ENCODE measurements around the gene VAMP3.

DNA sequence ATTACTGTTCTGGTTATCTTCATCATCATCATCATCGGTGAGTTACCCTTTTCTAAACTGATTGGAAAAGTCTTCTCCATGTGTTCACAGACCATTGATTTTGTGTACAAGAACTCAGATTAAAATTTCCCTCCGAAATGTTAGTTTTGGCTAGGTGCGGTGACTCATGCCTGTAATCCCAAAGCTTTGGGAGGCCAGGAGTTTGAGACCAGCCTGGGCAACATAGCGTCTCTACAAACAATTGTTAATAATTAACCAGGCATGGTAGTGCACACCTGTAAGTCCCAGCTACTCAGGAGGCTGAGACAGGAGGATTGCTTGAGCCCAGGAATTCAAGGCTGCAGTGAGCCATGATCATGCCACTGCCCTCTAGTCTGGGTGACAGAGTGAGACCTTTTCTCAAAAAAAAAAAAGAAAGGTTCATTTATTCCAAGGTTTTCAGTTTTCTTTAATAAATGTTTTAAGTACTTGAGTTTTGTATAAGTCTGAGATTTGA is 7.1 kb downstream of the VAMP3 start:
- TF ChIP-seq, protein P1, sequence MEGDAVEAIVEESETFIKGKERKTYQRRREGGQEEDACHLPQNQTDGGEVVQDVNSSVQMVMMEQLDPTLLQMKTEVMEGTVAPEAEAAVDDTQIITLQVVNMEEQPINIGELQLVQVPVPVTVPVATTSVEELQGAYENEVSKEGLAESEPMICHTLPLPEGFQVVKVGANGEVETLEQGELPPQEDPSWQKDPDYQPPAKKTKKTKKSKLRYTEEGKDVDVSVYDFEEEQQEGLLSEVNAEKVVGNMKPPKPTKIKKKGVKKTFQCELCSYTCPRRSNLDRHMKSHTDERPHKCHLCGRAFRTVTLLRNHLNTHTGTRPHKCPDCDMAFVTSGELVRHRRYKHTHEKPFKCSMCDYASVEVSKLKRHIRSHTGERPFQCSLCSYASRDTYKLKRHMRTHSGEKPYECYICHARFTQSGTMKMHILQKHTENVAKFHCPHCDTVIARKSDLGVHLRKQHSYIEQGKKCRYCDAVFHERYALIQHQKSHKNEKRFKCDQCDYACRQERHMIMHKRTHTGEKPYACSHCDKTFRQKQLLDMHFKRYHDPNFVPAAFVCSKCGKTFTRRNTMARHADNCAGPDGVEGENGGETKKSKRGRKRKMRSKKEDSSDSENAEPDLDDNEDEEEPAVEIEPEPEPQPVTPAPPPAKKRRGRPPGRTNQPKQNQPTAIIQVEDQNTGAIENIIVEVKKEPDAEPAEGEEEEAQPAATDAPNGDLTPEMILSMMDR (IDR thresholded peaks at IDR 0.05): no peak
- no peak for TF ChIP-seq POLR2A (IDR thresholded peaks at IDR 0.05)

Measured in gastroesophageal sphincter (tissue), 3 donors.